NT2/D1 (cell line): ENCODE results near the gene LMCD1.

Experiments
- DNase-seq: peaks from one replicate; pipeline ENCODE4 v3.0.0-alpha.2; 2011; ENCODE audit warnings: low read depth, low spot score
- H3K27me3 ChIP-seq: 2 replicates; pipeline ENCODE4 v1.6.0; 2011; ENCODE audit warnings: mild to moderate bottlenecking; ENCODE audit not compliant: insufficient read length, insufficient read depth
- H3K36me3 ChIP-seq: 2 replicates; pipeline ENCODE4 v1.6.1; 2011; ENCODE audit warnings: mild to moderate bottlenecking, low read length, mixed read lengths; ENCODE audit not compliant: insufficient read depth, insufficient read length
- H3K4me1 ChIP-seq: 2 replicates; pipeline ENCODE4 v1.5.1; 2011; ENCODE audit not compliant: insufficient read depth, insufficient read length
- H3K4me3 ChIP-seq: 2 replicates; pipeline ENCODE4 v1.5.1; 2011; ENCODE audit warnings: low read depth; ENCODE audit not compliant: insufficient read length
- H3K9ac ChIP-seq: 2 replicates; pipeline ENCODE4 v1.6.0; 2011; ENCODE audit warnings: low read depth; ENCODE audit not compliant: insufficient read length
- H3K9me3 ChIP-seq: 2 replicates; pipeline ENCODE4 v1.5.1; 2011; ENCODE audit warnings: mild to moderate bottlenecking, low read length; ENCODE audit not compliant: insufficient read depth
- SUZ12 ChIP-seq: IDR thresholded peaks from 2 replicates; pipeline ENCODE4 v1.6.1; 2011; ENCODE audit not compliant: insufficient read length, insufficient read depth; ENCODE audit errors: extremely low read depth
- YY1 ChIP-seq: IDR thresholded peaks from 2 replicates; pipeline ENCODE4 v1.6.1; 2011; ENCODE audit not compliant: insufficient read length, insufficient read depth
- ZNF274 ChIP-seq: IDR thresholded peaks from 2 replicates; pipeline ENCODE4 v1.6.1; 2011; ENCODE audit warnings: mild to moderate bottlenecking, low read depth, low read length

The LMCD1 gene

GRCh38 chr3:8596321-8597218 is 94.9 kb downstream of the LMCD1 start:
- TF ChIP-seq SUZ12 (no peak), YY1 (no peak), ZNF274 (no peak)
- Histone ChIP-seq H3K9ac (no peak overlapping the region), H3K4me1 (no peaks in the 10 kb centered on the region), H3K4me3 (no peak overlapping the region), H3K9me3 (no peaks in the 10 kb centered on the region), H3K27me3 (no peaks in the 10 kb centered on the region), H3K36me3 (no peaks in the 10 kb centered on the region)
- DNase-seq, result no peak

GRCh38 chr3:8597219-8597853 is 95.7 kb downstream of the LMCD1 start:
- H3K4me1 ChIP-seq, result no peaks in the 10 kb centered on the region
- no peak for DNase-seq

GRCh38 chr3:8599146-8599545 is 97.5 kb downstream of the LMCD1 start:
- TF ChIP-seq ZNF274 (no peak), SUZ12 (no peak), YY1 (no peak)
- H3K4me1 ChIP-seq, result no peaks in the 10 kb centered on the region
- no peak overlapping the region for H3K9ac ChIP-seq
- DNase-seq, result no peak
- H3K36me3 ChIP-seq, result peaks cover 3% of the 10 kb centered on the region
- no peaks in the 10 kb centered on the region for H3K27me3 ChIP-seq
- H3K4me3 ChIP-seq, result no peak overlapping the region
- H3K9me3 ChIP-seq, result no peaks in the 10 kb centered on the region

More at GRCh38 chr3:8597219-8597853, 95.7 kb downstream of the LMCD1 start:
- TF ChIP-seq YY1 (no peak), ZNF274 (no peak), SUZ12 (no peak)
- H3K27me3 ChIP-seq, result no peaks in the 10 kb centered on the region
- H3K9ac ChIP-seq, result no peak overlapping the region
- no peak overlapping the region for H3K4me3 ChIP-seq
- H3K9me3 ChIP-seq, result no peaks in the 10 kb centered on the region
- H3K36me3 ChIP-seq, result no peaks in the 10 kb centered on the region

- H3K4me1 ChIP-seq, result no peaks in the 10 kb centered on the region
- DNase-seq, result no peak
These were observed 98.8 kb downstream of the LMCD1 start for GRCh38 chr3:8600457-8600856.

GRCh38 chr3:8603115-8603710 is 101.6 kb downstream of the LMCD1 start:
- no peak for DNase-seq
- Histone ChIP-seq H3K9me3 (no peaks in the 10 kb centered on the region), H3K36me3 (peaks cover 4% of the 10 kb centered on the region), H3K4me1 (peaks cover 2% of the 10 kb centered on the region), H3K9ac (no peak overlapping the region), H3K4me3 (no peak overlapping the region), H3K27me3 (no peaks in the 10 kb centered on the region)
- TF ChIP-seq YY1 (no peak), ZNF274 (no peak), SUZ12 (no peak)

More at GRCh38 chr3:8600457-8600856, 98.8 kb downstream of the LMCD1 start:
- no peak overlapping the region for H3K9ac ChIP-seq
- H3K4me3 ChIP-seq, result no peak overlapping the region
- H3K9me3 ChIP-seq, result no peaks in the 10 kb centered on the region
- no peaks in the 10 kb centered on the region for H3K27me3 ChIP-seq
- H3K36me3 ChIP-seq, result peaks cover 3% of the 10 kb centered on the region
- no peak for TF ChIP-seq YY1
- TF ChIP-seq SUZ12, result no peak
- TF ChIP-seq ZNF274, result no peak

- Histone ChIP-seq H3K4me1 (peaks cover 2% of the 10 kb centered on the region), H3K36me3 (peaks cover 9% of the 10 kb centered on the region), H3K9me3 (no peaks in the 10 kb centered on the region), H3K4me3 (no peak overlapping the region), H3K9ac (no peak overlapping the region), H3K27me3 (no peaks in the 10 kb centered on the region)
- TF ChIP-seq ZNF274 (no peak), SUZ12 (no peak), YY1 (no peak)
- DNase-seq, result no peak
These were observed 102.4 kb downstream of the LMCD1 start for GRCh38 chr3:8604006-8604405.

- Histone ChIP-seq H3K36me3 (peaks cover 9% of the 10 kb centered on the region), H3K9ac (no peak overlapping the region)
- no peak for DNase-seq
These were observed 103.4 kb downstream of the LMCD1 start for GRCh38 chr3:8604988-8605387.

More at GRCh38 chr3:8604988-8605387, 103.4 kb downstream of the LMCD1 start:
- TF ChIP-seq ZNF274, result no peak
- no peak for TF ChIP-seq SUZ12
- no peak for TF ChIP-seq YY1
- no peaks in the 10 kb centered on the region for H3K27me3 ChIP-seq
- peaks cover 2% of the 10 kb centered on the region for H3K4me1 ChIP-seq
- H3K9me3 ChIP-seq, result no peaks in the 10 kb centered on the region
- no peak overlapping the region for H3K4me3 ChIP-seq
